OCI-LY7 (cell line): Measurements from ENCODE around the gene PTPN14. TPM values are rescaled to one million over a fixed set of nuclear protein-coding genes. Genes with fewer than 3 reads are reported as not detected.

Experiments used
- BruUV-seq: library from RNA; stranded (reverse); fragments of 400-500 nt; replicated peaks from 2 replicates; lab custom pipeline; 2021; lab: Mats Ljungman, UMichigan
- CTCF ChIA-PET: fragments of 300-600 bp; sonication (Branson Sonifier 250); formaldehyde crosslinking; loops from one replicate; lab custom pipeline; 2022; ENCODE audit warnings: antibody characterized with exemption; ENCODE audit not compliant: unreplicated experiment; lab: Charles Lee
- POLR2A ChIA-PET: fragments of 300-600 bp; sonication (Branson Sonifier 250); formaldehyde crosslinking; loops from one replicate; lab custom pipeline; 2022; ENCODE audit warnings: antibody characterized with exemption; lab: Charles Lee
- DNase-seq: peaks from one replicate; pipeline ENCODE4 v3.0.0-alpha.2; 2015; ENCODE audit warnings: low spot score
- H2AFZ ChIP-seq: fragments of 200-600 bp; sonication (generic), shearing (Covaris generic); 2 replicates; pipeline ENCODE4 v1.6.1; 2014; ENCODE audit warnings: mild to moderate bottlenecking, antibody characterized with exemption, low read length, moderate library complexity
- H3K27ac ChIP-seq: fragments of 200-600 bp; sonication (generic); 2 replicates; pipeline ENCODE4 v1.5.1; 2014; ENCODE audit warnings: mixed run types, low read depth, mild to moderate bottlenecking, moderate library complexity, low read length, inconsistent platforms; ENCODE audit not compliant: poor library complexity, severe bottlenecking
- H3K36me3 ChIP-seq: fragments of 200-600 bp; sonication (generic); 2 replicates; pipeline ENCODE4 v1.6.1; 2014; ENCODE audit warnings: mild to moderate bottlenecking, antibody characterized with exemption, low read length, moderate library complexity, mixed read lengths; ENCODE audit not compliant: insufficient read depth
- H3K4me1 ChIP-seq: fragments of 200-600 bp; sonication (generic); 2 replicates; pipeline ENCODE4 v1.5.1; 2014; ENCODE audit warnings: mild to moderate bottlenecking, low read length; ENCODE audit not compliant: insufficient read depth, poor library complexity, severe bottlenecking
- H3K4me2 ChIP-seq: fragments of 200-600 bp; sonication (generic); 2 replicates; pipeline ENCODE4 v1.6.1; 2014; ENCODE audit warnings: mild to moderate bottlenecking, low read length
- H3K4me3 ChIP-seq: fragments of 200-600 bp; sonication (generic); 2 replicates; pipeline ENCODE4 v1.5.1; 2014; ENCODE audit warnings: mild to moderate bottlenecking, low read depth, low read length; ENCODE audit not compliant: poor library complexity, severe bottlenecking
- H3K79me2 ChIP-seq: fragments of 200-600 bp; sonication (generic); 2 replicates; pipeline ENCODE4 v1.6.1; 2016; ENCODE audit warnings: low read depth, mild to moderate bottlenecking, low read length, moderate library complexity, mixed read lengths; ENCODE audit not compliant: insufficient read depth
- H3K9me2 ChIP-seq: fragments of 200-600 bp; sonication (generic); 2 replicates; pipeline ENCODE4 v1.6.1; 2016; ENCODE audit warnings: mild to moderate bottlenecking, low read length, mixed read lengths; ENCODE audit not compliant: insufficient read depth
- H3K9me3 ChIP-seq: fragments of 200-600 bp; sonication (generic); 2 replicates; pipeline ENCODE4 v1.6.1; 2014; ENCODE audit warnings: mild to moderate bottlenecking, mixed run types, low read length, mixed read lengths
- H4K20me1 ChIP-seq: fragments of 200-600 bp; sonication (generic); 2 replicates; pipeline ENCODE4 v1.6.1; 2014; ENCODE audit warnings: mild to moderate bottlenecking, antibody characterized with exemption, low read length, moderate library complexity, mixed read lengths; ENCODE audit not compliant: insufficient read depth
- CTCF ChIP-seq: fragments of 200-600 bp; sonication (generic); conservative IDR thresholded peaks from 2 replicates; pipeline ENCODE4 v1.5.1; 2014; ENCODE audit warnings: mild to moderate bottlenecking, antibody characterized with exemption, low read length, moderate library complexity, mixed read lengths
- EZH2phosphoT487 ChIP-seq: fragments of 200-600 bp; sonication (generic); IDR thresholded peaks from 2 replicates; pipeline ENCODE4 v1.6.1; 2018; ENCODE audit warnings: low read depth, borderline replicate concordance, mild to moderate bottlenecking, mixed run types, antibody characterized with exemption, low read length, moderate library complexity, mixed read lengths
- intact Hi-C: fragments of 100-400 bp; cut with micrococcal nuclease; formaldehyde crosslinking; loops from one replicate; pipeline ENCODE4 v1.10.0; 2022; ENCODE audit not compliant: unreplicated experiment
- total RNA-seq, 2 experiments: library from RNA; depleted of rRNA in 1 of 2; stranded (reverse); fragments of >200 nt in 1 of 2; shearing (Covaris generic) in 1 of 2; gene quantifications; 2 replicates each; pipeline ENCODE4 v1.2.3, GENCODE V29; 2014 to 2022

The PTPN14 gene
- total RNA-seq, 2 experiments from 2014 or later: not detected

- Histone ChIP-seq H3K4me2 (no peak overlapping the region), H3K27ac (no peak overlapping the region), H3K9me3 (no peaks in the 10 kb centered on the region), H2AFZ (no peak overlapping the region), H3K79me2 (no peaks in the 10 kb centered on the region), H3K4me1 (no peaks in the 10 kb centered on the region), H3K4me3 (no peak overlapping the region), H3K9me2 (no peaks in the 10 kb centered on the region), H4K20me1 (no peaks in the 10 kb centered on the region), H3K36me3 (no peaks in the 10 kb centered on the region)
- no TSS peak for BruUV-seq
- no peak for DNase-seq
- CTCF ChIA-PET: no interaction called here
- intact Hi-C loops: no loop called here
- TF ChIP-seq EZH2phosphoT487 (no peak), CTCF (no peak)
- POLR2A ChIA-PET: interaction anchor here (0.8 to 1.0 kb wide), 2 partner anchors 29 to 32 kb away, joined by 3 read pairs; no protein-coding TSS in a partner anchor
Observed at GRCh38 chr1:214372092-214372491, 179.3 kb downstream of the PTPN14 start.

GRCh38 chr1:214370615-214371014 lies 180.8 kb downstream of the PTPN14 start:
- no peaks in the 10 kb centered on the region for H3K4me1 ChIP-seq
- CTCF ChIA-PET: no interaction called here
- no peak overlapping the region for H3K4me2 ChIP-seq
- POLR2A ChIA-PET: interaction anchor here (0.6 kb wide), 1 partner anchor 113 kb away, joined by 4 read pairs; no protein-coding TSS in a partner anchor
- H3K4me3 ChIP-seq: no peak overlapping the region
- BruUV-seq: no TSS peak
- DNase-seq: no peak
- H3K27ac ChIP-seq: no peak overlapping the region
- no peaks in the 10 kb centered on the region for H3K79me2 ChIP-seq
- intact Hi-C loops: no loop called here
- H2AFZ ChIP-seq: no peak overlapping the region
- no peak for TF ChIP-seq EZH2phosphoT487
- TF ChIP-seq CTCF: no peak
- no peaks in the 10 kb centered on the region for H3K9me2 ChIP-seq
- H4K20me1 ChIP-seq: no peaks in the 10 kb centered on the region
- no peaks in the 10 kb centered on the region for H3K36me3 ChIP-seq
- no peaks in the 10 kb centered on the region for H3K9me3 ChIP-seq

- Histone ChIP-seq H3K79me2 (no peaks in the 10 kb centered on the region), H3K9me3 (no peaks in the 10 kb centered on the region), H3K4me2 (no peak overlapping the region), H2AFZ (no peak overlapping the region), H3K27ac (no peak overlapping the region), H3K4me1 (no peaks in the 10 kb centered on the region), H3K36me3 (no peaks in the 10 kb centered on the region), H4K20me1 (no peaks in the 10 kb centered on the region), H3K9me2 (no peaks in the 10 kb centered on the region), H3K4me3 (no peak overlapping the region)
- no peak for DNase-seq
- CTCF ChIA-PET: no interaction called here
- intact Hi-C loops: no loop called here
- TF ChIP-seq EZH2phosphoT487: no peak
- TF ChIP-seq CTCF: no peak
- no TSS peak for BruUV-seq
- POLR2A ChIA-PET: no interaction called here
Observed at GRCh38 chr1:214369364-214369763, 182.0 kb downstream of the PTPN14 start.
